Tibial nerve (tissue), 4 donors: ENCODE data around the gene INS. TPM values are rescaled to one million over a fixed set of nuclear protein-coding genes. Genes with fewer than 3 reads are reported as not detected.
"Not testable (repeated sequence)": the region's sequence is repeated elsewhere in the genome, so short reads cannot be mapped to it uniquely, and the experiment has no call there.

Experiments
- DNase-seq, 2 donors: peaks; one replicate each; pipeline ENCODE4 v3.0.0-alpha.2; 2019; ENCODE audit warnings: low spot score in 2 of 2
- H3K27ac ChIP-seq, 4 donors: fragments of 200-600 bp; sonication (generic) in 3 of 4; one replicate each; pipeline ENCODE4 v1.5.1; 2017 to 2019; ENCODE audit warnings: mild to moderate bottlenecking in 1 of 4
- H3K27me3 ChIP-seq, 2 donors: fragments of 200-600 bp; sonication (generic) in 1 of 2; one replicate each; pipeline versions ENCODE4 v1.5.1 to v1.6.0; 2017 to 2019
- H3K36me3 ChIP-seq, 3 donors: fragments of 200-600 bp; sonication (generic); one replicate each; pipeline ENCODE4 v1.5.1; 2018 to 2019
- H3K4me1 ChIP-seq, 4 donors: fragments of 200-600 bp; sonication (generic) in 3 of 4; one replicate each; pipeline ENCODE4 v1.5.1; 2017 to 2019
- H3K4me3 ChIP-seq, 4 donors: fragments of 200-600 bp; sonication (generic) in 3 of 4; one replicate each; pipeline ENCODE4 v1.5.1; 2017 to 2019; ENCODE audit warnings: mild to moderate bottlenecking in 1 of 4, moderate library complexity in 1 of 4
- H3K9me3 ChIP-seq, 4 donors: fragments of 200-600 bp; sonication (generic) in 3 of 4; one replicate each; pipeline ENCODE4 v1.5.1; 2017 to 2019
- CTCF ChIP-seq, 5 experiments: fragments of 200-600 bp in 3 of 5; fragments of 450-650 bp in 2 of 5; sonication (generic) in 3 of 5; IDR thresholded peaks; one replicate each; pipeline ENCODE4 v1.5.1; 2016 to 2019; ENCODE audit warnings: antibody characterized with exemption in 5 of 5, mild to moderate bottlenecking in 3 of 5, moderate library complexity in 2 of 5
- EP300 ChIP-seq, 2 donors: sonication (generic); formaldehyde crosslinking; IDR thresholded peaks; one replicate each; pipeline ENCODE4 v1.6.1; 2017; ENCODE audit warnings: antibody characterized with exemption in 2 of 2, mild to moderate bottlenecking in 1 of 2
- POLR2A ChIP-seq, 2 donors: fragments of 450-650 bp; IDR thresholded peaks; one replicate each; pipeline ENCODE4 v1.6.1; 2017; ENCODE audit warnings: antibody characterized with exemption in 2 of 2, mild to moderate bottlenecking in 2 of 2, moderate library complexity in 2 of 2
- WGBS, 2 donors: methylation state at CpG; one replicate each; pipeline ENCODE4 v1.1.5; 2018; 5-methylcytosine and 5-hydroxymethylcytosine counted together
- total RNA-seq, 4 donors: library from RNA; depleted of rRNA; stranded (reverse); fragments of >200 nt; gene quantifications; one replicate each; pipeline ENCODE4 v1.1.0, GENCODE V29; 2016

The INS gene
- total RNA-seq, 4 donors from 2014 or later = 1.8 TPM; not detected in 3

GRCh38 chr11:2128511-2129307, 32.3 kb downstream of the INS start:
- WGBS, 2 donors = 80 to 83% methylated on average over 12 of the region's 12 CpGs
- no peak overlapping the region for H3K4me3 ChIP-seq
- H3K27me3 ChIP-seq = peaks cover 0 to 24% of the 10 kb centered on the region in 2 donors
- no peak for DNase-seq
- no peaks in the 10 kb centered on the region for H3K9me3 ChIP-seq
- H3K27ac ChIP-seq = no peak overlapping the region
- H3K4me1 ChIP-seq = peaks cover 0 to 6% (median 0%) of the 10 kb centered on the region in 4 donors
- no peaks in the 10 kb centered on the region for H3K36me3 ChIP-seq
- TF ChIP-seq EP300 (IDR thresholded peaks at IDR 0.05) (no peak), CTCF (IDR thresholded peaks at IDR 0.05) (no peak), POLR2A (IDR thresholded peaks at IDR 0.05) (no peak)

DNA sequence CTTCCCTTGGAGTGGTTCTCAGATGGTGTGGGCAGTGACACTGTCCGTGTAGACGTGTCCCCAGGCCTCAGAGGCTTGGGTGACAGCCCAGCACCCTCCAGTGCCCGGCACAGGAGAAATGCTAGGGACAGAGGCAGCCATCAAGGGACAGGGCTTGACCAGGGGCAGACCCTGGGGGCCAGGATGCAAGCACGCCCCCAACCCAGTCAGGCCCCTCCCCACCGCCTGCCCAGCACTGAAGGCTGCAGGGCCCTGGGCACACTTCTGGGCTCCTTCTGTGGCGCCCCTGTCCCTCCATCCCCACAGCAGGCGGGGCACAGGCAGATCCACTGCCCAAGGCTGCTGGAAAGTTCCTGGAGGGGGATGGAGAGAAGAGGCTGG, 32.9 kb downstream of the INS start:
- Histone ChIP-seq H3K36me3 (no peaks in the 10 kb centered on the region), H3K27ac (no peak overlapping the region), H3K9me3 (no peaks in the 10 kb centered on the region), H3K4me1 (peaks cover 0 to 9% (median 0%) of the 10 kb centered on the region in 4 donors), H3K4me3 (no peak overlapping the region), H3K27me3 (peaks cover 0 to 19% of the 10 kb centered on the region in 2 donors)
- 46 to 77% methylated on average over 3 to 7 of the region's 7 CpGs for WGBS, 2 donors
- TF ChIP-seq POLR2A (IDR thresholded peaks at IDR 0.05) (no peak), CTCF (IDR thresholded peaks at IDR 0.05) (no peak), EP300 (IDR thresholded peaks at IDR 0.05) (no peak)
- no peak for DNase-seq

GRCh38 chr11:2127482-2128129, 33.4 kb downstream of the INS start:
- peaks cover 0 to 8% (median 0%) of the 10 kb centered on the region in 4 donors for H3K4me1 ChIP-seq
- H3K9me3 ChIP-seq = no peaks in the 10 kb centered on the region
- H3K27me3 ChIP-seq = peaks cover 0 to 15% of the 10 kb centered on the region in 2 donors
- TF ChIP-seq POLR2A (IDR thresholded peaks at IDR 0.05) (no peak), CTCF (IDR thresholded peaks at IDR 0.05) (no peak)
- no peak for DNase-seq
- 66 to 68% methylated on average over 7 to 8 of the region's 8 CpGs for WGBS, 2 donors
- H3K36me3 ChIP-seq = no peaks in the 10 kb centered on the region
- no peak overlapping the region for H3K4me3 ChIP-seq
- H3K27ac ChIP-seq = no peak overlapping the region

DNA sequence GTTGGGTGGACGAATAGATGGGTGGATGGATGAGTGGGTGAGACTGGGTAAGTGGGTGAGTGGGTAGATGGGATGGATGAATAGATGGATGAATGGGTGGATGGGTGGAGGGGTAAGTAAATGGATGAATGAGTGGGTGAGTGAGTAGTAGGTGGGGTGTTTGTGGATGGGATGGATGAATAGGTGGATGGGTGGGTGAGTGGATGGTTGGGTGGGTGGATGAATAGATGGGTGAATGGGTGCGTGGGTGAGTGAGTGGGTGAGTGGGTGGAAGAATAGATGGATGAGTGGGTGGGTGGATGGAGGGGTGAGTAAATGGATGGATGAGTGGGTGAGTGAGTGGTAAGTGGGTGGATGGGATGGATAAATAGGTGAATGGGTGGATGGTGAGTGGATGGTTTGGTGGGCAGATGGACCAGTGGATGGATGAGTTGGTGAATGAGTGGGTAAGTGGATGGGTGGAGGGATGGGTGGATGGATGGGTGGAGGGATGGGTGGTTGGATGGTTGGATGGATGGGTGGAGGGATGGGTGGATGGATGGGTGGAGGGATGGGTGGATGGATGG, 34.4 kb downstream of the INS start:
- TF ChIP-seq EP300 (IDR thresholded peaks at IDR 0.05) (no peak), CTCF (IDR thresholded peaks at IDR 0.05) (no peak), POLR2A (IDR thresholded peaks at IDR 0.05) (no peak)
- DNase-seq = no peak
- WGBS, 2 donors = 84 to 91% methylated on average over 2 of the region's 2 CpGs
- Histone ChIP-seq H3K4me3 (no peak overlapping the region), H3K4me1 (peaks cover 0 to 17% (median 0%) of the 10 kb centered on the region in 4 donors), H3K27me3 (peaks cover 0 to 18% of the 10 kb centered on the region in 2 donors), H3K27ac (no peak overlapping the region), H3K9me3 (no peaks in the 10 kb centered on the region), H3K36me3 (no peaks in the 10 kb centered on the region)

DNA sequence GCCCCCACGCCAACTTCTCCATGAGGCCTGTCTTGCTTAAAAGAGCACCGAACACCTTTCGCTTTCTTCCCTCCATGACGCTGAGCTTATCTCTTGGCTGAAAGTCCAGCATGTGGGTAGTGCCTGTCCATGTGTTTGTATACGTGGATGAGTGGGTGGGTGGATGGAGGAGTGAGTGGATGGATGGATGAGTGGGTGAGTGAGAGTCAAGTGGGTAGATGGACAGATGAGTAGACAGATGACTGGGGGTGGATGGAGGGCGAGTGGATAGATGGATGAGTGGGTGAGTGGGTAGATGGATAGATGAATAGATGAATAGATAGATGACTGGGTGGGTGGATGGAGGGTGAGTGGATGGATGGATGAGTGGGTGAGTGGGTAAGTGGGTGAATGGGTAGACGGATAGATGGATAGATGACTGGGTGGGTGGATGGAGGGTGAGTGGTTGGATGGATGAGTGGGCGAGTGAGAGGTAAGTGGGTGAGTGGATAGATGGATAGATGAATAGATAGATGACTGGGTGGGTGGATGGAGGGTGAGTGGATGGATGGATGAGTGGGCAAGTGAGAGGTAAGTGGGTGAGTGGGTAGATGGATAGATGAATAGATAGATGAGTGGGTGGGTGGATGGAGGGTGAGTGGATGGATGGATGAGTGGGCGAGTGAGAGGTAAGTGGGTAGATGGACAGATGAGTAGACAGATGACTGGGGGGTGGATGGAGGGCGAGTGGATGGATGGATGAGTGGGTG, 36.1 kb downstream of the INS start:
- H3K9me3 ChIP-seq, H3K27ac ChIP-seq, H3K4me3 ChIP-seq, DNase-seq, H3K36me3 ChIP-seq: not testable (repeated sequence)
- WGBS, 2 donors = 88 to 89% methylated on average over 9 to 10 of the region's 10 CpGs
- H3K4me1 ChIP-seq = peaks cover 0 to 17% (median 0%) of the 10 kb centered on the region in 4 donors
- H3K27me3 ChIP-seq = peaks cover 0 to 28% of the 10 kb centered on the region in 2 donors
